Raji (cell line): ENCODE data around the gene SCTR.

ENCODE experiments used
- POLR2A ChIP-seq: IDR thresholded peaks from 2 replicates; pipeline ENCODE4 v1.6.1; 2011; ENCODE audit warnings: low read depth, low read length, control low read depth; ENCODE audit not compliant: insufficient read depth

SCTR gene

GRCh38 chr2:119523952-119524694, at the start of gene SCTR:
SCTR (minus strand) TSS chr2:119524483; CDS start chr2:119524226, 257 bp downstream.
- no peak for TF ChIP-seq POLR2A

- TF ChIP-seq POLR2A, result no peak
Measured at GRCh38 chr2:119567292-119567691, 43.0 kb upstream of the SCTR start.

GRCh38 chr2:119565481-119565880, 41.2 kb upstream of the SCTR start:
- no peak for TF ChIP-seq POLR2A

GRCh38 chr2:119553687-119554344, 29.5 kb upstream of the SCTR start:
- TF ChIP-seq POLR2A, result no peak

GRCh38 chr2:119552902-119553301, 28.6 kb upstream of the SCTR start:
- TF ChIP-seq POLR2A, result no peak

GRCh38 chr2:119550856-119551255, 26.6 kb upstream of the SCTR start:
- no peak for TF ChIP-seq POLR2A

GRCh38 chr2:119550346-119550745, 26.1 kb upstream of the SCTR start:
- TF ChIP-seq POLR2A, result no peak

GRCh38 chr2:119549241-119549640, 25.0 kb upstream of the SCTR start:
- TF ChIP-seq POLR2A, result no peak

GRCh38 chr2:119548516-119549120, 24.3 kb upstream of the SCTR start:
- TF ChIP-seq POLR2A, result no peak

GRCh38 chr2:119546447-119546767, 22.1 kb upstream of the SCTR start:
- no peak for TF ChIP-seq POLR2A

GRCh38 chr2:119545754-119546446, 21.6 kb upstream of the SCTR start:
- TF ChIP-seq POLR2A, result no peak

GRCh38 chr2:119544939-119545475, 20.7 kb upstream of the SCTR start:
- TF ChIP-seq POLR2A, result no peak

- TF ChIP-seq POLR2A, result no peak
Measured at GRCh38 chr2:119544075-119544938, 20.0 kb upstream of the SCTR start, which contains the start of gene CFAP221. CFAP221 (plus strand) TSS chr2:119544449; CDS start chr2:119546132, 1,683 bp downstream.

- no peak for TF ChIP-seq POLR2A
Measured at GRCh38 chr2:119541476-119541875, 17.2 kb upstream of the SCTR start.
